GM12878 (cell line): Measurements from ENCODE around the gene TRMU. TPM values are rescaled to one million over a fixed set of nuclear protein-coding genes. Genes with fewer than 3 reads are reported as not detected.

Experiments
- CBX5 ChIP-seq: sonication (generic); IDR thresholded peaks from 2 replicates; pipeline ENCODE4 v1.6.1; 2016; ENCODE audit warnings: low read depth, moderate library complexity, mild to moderate bottlenecking, inconsistent platforms
- ESRRA ChIP-seq: IDR thresholded peaks from 2 replicates; pipeline ENCODE4 v1.6.1; 2012; ENCODE audit warnings: mild to moderate bottlenecking, low read length, improper control_type of control experiment
- JUNB ChIP-seq: IDR thresholded peaks from 2 replicates; pipeline ENCODE4 v1.6.1; 2016; ENCODE audit warnings: antibody characterized with exemption, mild to moderate bottlenecking
- NBN ChIP-seq: fragments of 450-650 bp; IDR thresholded peaks from 2 replicates; pipeline ENCODE4 v1.6.1; 2016
- SMARCA5 ChIP-seq: fragments of 450-650 bp; IDR thresholded peaks from 2 replicates; pipeline ENCODE4 v1.6.1; 2017; ENCODE audit warnings: mild to moderate bottlenecking
- polyA plus RNA-seq, 11 experiments: library from polyadenylated mRNA; depleted of rRNA in 4 of 11; unstranded in 6 of 11; stranded (reverse) in 5 of 11; fragments of >200 nt; fragmentation: Nextera tagmentation in 4 of 11; fragmentation: Illumina TruSeq in 1 of 11; extraction: Ambion mirVana in 4 of 11; extraction: Trizol in 1 of 11; gene quantifications; 1 replicate in 1 of 11; 2 replicates in 10 of 11; pipeline versions ENCODE4 v1.2.1 to v1.2.3, GENCODE V29; 2011 to 2016; ENCODE audit warnings: inconsistent platforms in 2 of 11, missing spikeins in 2 of 11, low read depth in 1 of 11
- total RNA-seq, 4 experiments: library from RNA; depleted of rRNA in 3 of 4; stranded (reverse); fragments of >200 nt in 3 of 4; fragmentation: Illumina TruSeq in 1 of 4; extraction: Trizol in 1 of 4; gene quantifications; 2 replicates each; pipeline versions ENCODE4 v1.2.1 to v1.2.3, GENCODE V29; 2013 to 2021
- TF ChIP-seq, protein P1 (sequence below): IDR thresholded peaks from 2 replicates; pipeline ENCODE4 v1.6.1; 2012; ENCODE audit warnings: mild to moderate bottlenecking, low read depth, low read length
- TF ChIP-seq, protein P2 (sequence below): fragments of 450-650 bp; formaldehyde crosslinking; IDR thresholded peaks from 2 replicates; pipeline ENCODE4 v1.4.0; 2020; ENCODE audit warnings: mild to moderate bottlenecking, moderate library complexity

TRMU gene
- total and polyA plus RNA-seq, 10 of the 15 experiments (the other 5 are each of a cell fraction or from before 2014, with no cell fraction given): 3.5 to 57.0 (median 44.0) TPM

DNA sequence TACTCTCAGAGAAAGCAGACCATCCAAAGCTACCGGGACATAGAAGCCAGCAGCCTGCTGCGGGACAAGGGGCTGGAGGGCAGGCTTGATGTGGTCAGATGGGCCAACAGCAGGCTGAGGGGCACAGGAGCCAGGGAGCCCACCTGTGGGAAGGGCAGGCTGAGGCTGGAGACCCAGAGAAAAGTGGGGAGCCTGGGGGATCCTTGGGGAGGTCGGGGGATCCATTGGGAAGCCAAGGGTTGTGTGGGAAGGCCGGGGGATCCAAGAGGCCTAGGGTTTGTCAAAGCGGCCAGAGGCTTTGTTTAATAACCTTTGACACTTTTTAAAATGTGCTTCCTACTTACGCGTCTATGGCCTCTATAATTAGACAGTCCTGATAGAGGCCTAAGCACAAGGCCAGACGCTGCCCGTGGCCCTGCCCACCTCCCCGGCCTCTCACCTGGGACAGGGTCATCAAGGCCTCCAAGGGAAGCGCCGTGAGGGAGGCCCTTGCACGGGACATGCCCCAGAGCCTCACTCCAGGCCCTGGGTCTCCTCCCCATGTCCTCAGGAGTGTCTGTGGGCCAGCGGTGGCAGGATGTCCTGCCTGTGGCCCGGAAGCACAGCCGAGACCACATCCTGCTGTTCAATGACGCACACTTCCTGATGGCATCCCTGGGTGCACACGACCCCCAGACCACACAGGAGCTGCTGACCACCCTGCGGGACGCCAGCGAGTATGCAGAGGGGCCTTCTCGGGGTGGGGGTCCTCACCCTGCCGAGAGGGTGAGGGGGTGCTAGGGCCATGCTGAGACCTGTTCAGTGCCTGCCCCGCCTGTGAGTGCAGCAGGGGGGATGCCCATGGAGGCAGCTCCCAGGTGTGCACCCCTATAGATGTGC is 47.4 kb upstream of the TRMU start (continued):
- TF ChIP-seq ESRRA (no peak), JUNB (no peak), SMARCA5 (no peak), NBN (peak; percentile 59), CBX5 (no peak)
- TF ChIP-seq, protein P1, sequence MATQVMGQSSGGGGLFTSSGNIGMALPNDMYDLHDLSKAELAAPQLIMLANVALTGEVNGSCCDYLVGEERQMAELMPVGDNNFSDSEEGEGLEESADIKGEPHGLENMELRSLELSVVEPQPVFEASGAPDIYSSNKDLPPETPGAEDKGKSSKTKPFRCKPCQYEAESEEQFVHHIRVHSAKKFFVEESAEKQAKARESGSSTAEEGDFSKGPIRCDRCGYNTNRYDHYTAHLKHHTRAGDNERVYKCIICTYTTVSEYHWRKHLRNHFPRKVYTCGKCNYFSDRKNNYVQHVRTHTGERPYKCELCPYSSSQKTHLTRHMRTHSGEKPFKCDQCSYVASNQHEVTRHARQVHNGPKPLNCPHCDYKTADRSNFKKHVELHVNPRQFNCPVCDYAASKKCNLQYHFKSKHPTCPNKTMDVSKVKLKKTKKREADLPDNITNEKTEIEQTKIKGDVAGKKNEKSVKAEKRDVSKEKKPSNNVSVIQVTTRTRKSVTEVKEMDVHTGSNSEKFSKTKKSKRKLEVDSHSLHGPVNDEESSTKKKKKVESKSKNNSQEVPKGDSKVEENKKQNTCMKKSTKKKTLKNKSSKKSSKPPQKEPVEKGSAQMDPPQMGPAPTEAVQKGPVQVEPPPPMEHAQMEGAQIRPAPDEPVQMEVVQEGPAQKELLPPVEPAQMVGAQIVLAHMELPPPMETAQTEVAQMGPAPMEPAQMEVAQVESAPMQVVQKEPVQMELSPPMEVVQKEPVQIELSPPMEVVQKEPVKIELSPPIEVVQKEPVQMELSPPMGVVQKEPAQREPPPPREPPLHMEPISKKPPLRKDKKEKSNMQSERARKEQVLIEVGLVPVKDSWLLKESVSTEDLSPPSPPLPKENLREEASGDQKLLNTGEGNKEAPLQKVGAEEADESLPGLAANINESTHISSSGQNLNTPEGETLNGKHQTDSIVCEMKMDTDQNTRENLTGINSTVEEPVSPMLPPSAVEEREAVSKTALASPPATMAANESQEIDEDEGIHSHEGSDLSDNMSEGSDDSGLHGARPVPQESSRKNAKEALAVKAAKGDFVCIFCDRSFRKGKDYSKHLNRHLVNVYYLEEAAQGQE: 0 out of 2 replicates have a peak, but pooled peaks have one; percentile 17
- TF ChIP-seq, protein P2, sequence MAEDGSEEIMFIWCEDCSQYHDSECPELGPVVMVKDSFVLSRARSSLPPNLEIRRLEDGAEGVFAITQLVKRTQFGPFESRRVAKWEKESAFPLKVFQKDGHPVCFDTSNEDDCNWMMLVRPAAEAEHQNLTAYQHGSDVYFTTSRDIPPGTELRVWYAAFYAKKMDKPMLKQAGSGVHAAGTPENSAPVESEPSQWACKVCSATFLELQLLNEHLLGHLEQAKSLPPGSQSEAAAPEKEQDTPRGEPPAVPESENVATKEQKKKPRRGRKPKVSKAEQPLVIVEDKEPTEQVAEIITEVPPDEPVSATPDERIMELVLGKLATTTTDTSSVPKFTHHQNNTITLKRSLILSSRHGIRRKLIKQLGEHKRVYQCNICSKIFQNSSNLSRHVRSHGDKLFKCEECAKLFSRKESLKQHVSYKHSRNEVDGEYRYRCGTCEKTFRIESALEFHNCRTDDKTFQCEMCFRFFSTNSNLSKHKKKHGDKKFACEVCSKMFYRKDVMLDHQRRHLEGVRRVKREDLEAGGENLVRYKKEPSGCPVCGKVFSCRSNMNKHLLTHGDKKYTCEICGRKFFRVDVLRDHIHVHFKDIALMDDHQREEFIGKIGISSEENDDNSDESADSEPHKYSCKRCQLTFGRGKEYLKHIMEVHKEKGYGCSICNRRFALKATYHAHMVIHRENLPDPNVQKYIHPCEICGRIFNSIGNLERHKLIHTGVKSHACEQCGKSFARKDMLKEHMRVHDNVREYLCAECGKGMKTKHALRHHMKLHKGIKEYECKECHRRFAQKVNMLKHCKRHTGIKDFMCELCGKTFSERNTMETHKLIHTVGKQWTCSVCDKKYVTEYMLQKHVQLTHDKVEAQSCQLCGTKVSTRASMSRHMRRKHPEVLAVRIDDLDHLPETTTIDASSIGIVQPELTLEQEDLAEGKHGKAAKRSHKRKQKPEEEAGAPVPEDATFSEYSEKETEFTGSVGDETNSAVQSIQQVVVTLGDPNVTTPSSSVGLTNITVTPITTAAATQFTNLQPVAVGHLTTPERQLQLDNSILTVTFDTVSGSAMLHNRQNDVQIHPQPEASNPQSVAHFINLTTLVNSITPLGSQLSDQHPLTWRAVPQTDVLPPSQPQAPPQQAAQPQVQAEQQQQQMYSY: no peak
